ENCODE measurements around the gene IL31.

IL31 gene

DNA sequence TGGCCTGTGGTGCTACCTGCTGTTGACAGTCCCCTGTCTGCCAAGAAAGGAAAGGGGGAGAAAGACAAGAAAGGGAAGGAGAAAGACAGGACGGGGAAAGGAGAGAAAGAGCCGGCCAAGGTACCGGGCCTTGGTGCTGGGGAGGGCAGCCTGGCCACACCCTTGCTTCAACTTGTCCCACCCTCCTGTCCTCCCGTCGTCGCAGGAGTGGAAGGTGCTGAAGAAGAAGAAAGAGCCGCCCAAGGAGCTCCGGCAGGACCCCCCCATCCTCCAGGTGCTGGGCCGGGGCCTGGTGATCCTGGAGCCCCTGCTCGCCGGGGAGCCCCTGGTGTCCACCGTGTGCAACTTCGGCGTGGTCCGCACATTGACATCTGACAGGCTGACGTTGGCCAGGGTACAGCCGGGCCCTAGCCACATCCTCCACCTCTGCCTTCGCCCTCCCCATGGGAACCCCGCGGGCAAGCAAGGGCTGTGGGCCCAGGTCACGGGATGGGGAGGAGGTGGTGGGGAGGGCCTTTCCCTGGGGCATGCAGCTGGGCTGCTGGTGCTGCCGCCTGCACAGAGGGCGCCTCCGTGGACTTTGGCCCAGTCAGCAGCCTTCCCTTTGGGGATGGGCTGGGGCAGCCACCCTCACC, 26.6 kb upstream of the IL31 start:
- Histone ChIP-seq H3K4me3 (ENCODE audit: low read length) (no peak overlapping the region), H3K79me2 (ENCODE audit: low read length) (no peaks in the 10 kb centered on the region), H3F3A (ENCODE audit: insufficient read depth, low read length) (no peaks in the 10 kb centered on the region), H3K27ac (ENCODE audit: low read length) (no peak overlapping the region), H3K27me3 (replicated peaks; ENCODE audit: insufficient read depth, low read length) (no peaks in the 10 kb centered on the region), H3K9me3 (replicated peaks; ENCODE audit: insufficient read depth, low read length) (no peaks in the 10 kb centered on the region), H3K4me2 (ENCODE audit: low read depth, low read length) (no peak overlapping the region), H3K36me3 (replicated peaks; ENCODE audit: insufficient read depth, low read length) (no peaks in the 10 kb centered on the region), H4K20me1 (ENCODE audit: insufficient read depth, low read length) (no peaks in the 10 kb centered on the region), H3K4me1 (ENCODE audit: low read length) (no peaks in the 10 kb centered on the region), H2AFZ (ENCODE audit: low read length) (no peak overlapping the region), H3K9ac (ENCODE audit: low read length) (no peak overlapping the region), H3K9me2 (replicated peaks; ENCODE audit: insufficient read depth, low read length) (no peaks in the 10 kb centered on the region)
- TF ChIP-seq EZH2 (optimal IDR thresholded peaks at IDR 0.05; ENCODE audit: low read depth, low read length) (no peak), EZH2phosphoT487 (IDR thresholded peaks at IDR 0.05; ENCODE audit: low read length) (no peak)
- TF ChIP-seq, protein P1, sequence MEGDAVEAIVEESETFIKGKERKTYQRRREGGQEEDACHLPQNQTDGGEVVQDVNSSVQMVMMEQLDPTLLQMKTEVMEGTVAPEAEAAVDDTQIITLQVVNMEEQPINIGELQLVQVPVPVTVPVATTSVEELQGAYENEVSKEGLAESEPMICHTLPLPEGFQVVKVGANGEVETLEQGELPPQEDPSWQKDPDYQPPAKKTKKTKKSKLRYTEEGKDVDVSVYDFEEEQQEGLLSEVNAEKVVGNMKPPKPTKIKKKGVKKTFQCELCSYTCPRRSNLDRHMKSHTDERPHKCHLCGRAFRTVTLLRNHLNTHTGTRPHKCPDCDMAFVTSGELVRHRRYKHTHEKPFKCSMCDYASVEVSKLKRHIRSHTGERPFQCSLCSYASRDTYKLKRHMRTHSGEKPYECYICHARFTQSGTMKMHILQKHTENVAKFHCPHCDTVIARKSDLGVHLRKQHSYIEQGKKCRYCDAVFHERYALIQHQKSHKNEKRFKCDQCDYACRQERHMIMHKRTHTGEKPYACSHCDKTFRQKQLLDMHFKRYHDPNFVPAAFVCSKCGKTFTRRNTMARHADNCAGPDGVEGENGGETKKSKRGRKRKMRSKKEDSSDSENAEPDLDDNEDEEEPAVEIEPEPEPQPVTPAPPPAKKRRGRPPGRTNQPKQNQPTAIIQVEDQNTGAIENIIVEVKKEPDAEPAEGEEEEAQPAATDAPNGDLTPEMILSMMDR (IDR thresholded peaks at IDR 0.05; ENCODE audit: low read length): no peak
- DNase-seq: no peak

DNA sequence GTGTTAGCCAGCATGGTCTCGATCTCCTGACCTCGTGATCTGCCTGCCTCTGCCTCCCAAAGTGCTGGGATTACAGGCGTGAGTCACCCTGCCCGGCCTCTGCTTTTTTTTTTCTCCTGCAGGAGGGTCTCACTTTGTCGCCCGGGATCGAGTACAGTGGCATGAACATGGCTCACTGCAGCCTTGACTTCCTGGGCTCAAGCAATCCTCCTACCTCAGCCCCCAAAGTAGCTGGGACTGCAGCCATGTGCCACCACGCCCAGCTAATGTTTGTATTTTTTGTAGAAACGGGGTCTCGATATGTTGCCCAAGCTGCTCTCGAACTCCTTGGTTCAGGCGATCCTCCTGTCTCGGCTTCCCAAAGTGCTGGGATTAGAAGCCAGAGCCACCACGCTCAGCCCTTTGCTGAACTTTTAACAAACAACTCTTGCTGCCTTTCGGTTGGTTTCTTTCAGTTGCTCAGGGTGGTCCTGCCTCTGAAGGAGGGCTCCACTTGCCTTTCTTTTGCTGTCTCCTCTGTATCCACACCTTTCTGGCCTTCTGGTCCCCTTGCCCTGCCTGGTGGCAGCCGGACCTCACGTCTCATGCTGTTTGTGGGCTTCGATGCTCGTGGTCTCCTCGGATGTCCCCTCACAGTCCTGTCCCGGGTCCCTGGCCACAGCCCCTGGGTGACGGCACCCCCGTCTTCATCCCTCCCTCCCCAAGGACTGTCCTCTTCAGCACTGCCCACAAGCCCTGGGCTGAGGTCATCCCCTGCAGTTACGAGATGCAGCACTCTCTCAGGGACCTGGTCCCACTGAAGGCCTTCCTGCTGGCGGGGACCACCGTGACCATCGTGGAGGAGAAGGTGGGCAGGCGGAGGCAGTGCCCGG, 25.7 kb upstream of the IL31 start:
- DNase-seq: no peak
- TF ChIP-seq EZH2 (optimal IDR thresholded peaks at IDR 0.05; ENCODE audit: low read depth, low read length) (no peak), EZH2phosphoT487 (IDR thresholded peaks at IDR 0.05; ENCODE audit: low read length) (no peak)
- TF ChIP-seq, protein P1 (IDR thresholded peaks at IDR 0.05; ENCODE audit: low read length): no peak
- Histone ChIP-seq H4K20me1 (ENCODE audit: insufficient read depth, low read length) (no peaks in the 10 kb centered on the region), H3K4me1 (ENCODE audit: low read length) (no peaks in the 10 kb centered on the region), H3F3A (ENCODE audit: insufficient read depth, low read length) (no peaks in the 10 kb centered on the region), H3K9me2 (replicated peaks; ENCODE audit: insufficient read depth, low read length) (no peaks in the 10 kb centered on the region), H3K4me2 (ENCODE audit: low read depth, low read length) (no peak overlapping the region), H3K79me2 (ENCODE audit: low read length) (no peaks in the 10 kb centered on the region), H3K9ac (ENCODE audit: low read length) (no peak overlapping the region), H3K4me3 (ENCODE audit: low read length) (no peak overlapping the region), H3K27ac (ENCODE audit: low read length) (no peak overlapping the region), H2AFZ (ENCODE audit: low read length) (no peak overlapping the region), H3K27me3 (replicated peaks; ENCODE audit: insufficient read depth, low read length) (no peaks in the 10 kb centered on the region), H3K9me3 (replicated peaks; ENCODE audit: insufficient read depth, low read length) (no peaks in the 10 kb centered on the region), H3K36me3 (replicated peaks; ENCODE audit: insufficient read depth, low read length) (no peaks in the 10 kb centered on the region)

DNA sequence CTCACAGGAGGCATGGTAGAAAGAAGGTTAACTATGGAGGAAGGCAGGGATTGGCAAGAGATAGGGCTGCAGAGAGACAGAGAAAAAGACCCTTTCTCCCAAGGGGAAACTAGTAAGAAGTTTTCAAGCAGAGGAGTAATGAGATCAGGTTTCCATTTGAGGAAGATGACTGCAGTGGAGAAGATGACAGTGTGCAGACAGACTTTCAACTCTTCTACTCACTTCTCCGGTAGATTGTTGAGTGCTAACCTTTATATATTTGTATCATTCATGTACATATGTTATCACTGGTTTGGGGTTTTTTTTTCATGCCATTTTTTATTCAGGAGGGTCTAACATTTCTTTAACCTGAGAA, 23.6 kb upstream of the IL31 start:
- Histone ChIP-seq H3K9me2 (replicated peaks; ENCODE audit: insufficient read depth, low read length) (no peaks in the 10 kb centered on the region), H3K27me3 (replicated peaks; ENCODE audit: insufficient read depth, low read length) (no peaks in the 10 kb centered on the region), H2AFZ (ENCODE audit: low read length) (no peak overlapping the region), H4K20me1 (ENCODE audit: insufficient read depth, low read length) (no peaks in the 10 kb centered on the region), H3K79me2 (ENCODE audit: low read length) (no peaks in the 10 kb centered on the region), H3K9ac (ENCODE audit: low read length) (no peak overlapping the region), H3F3A (ENCODE audit: insufficient read depth, low read length) (no peaks in the 10 kb centered on the region), H3K4me3 (ENCODE audit: low read length) (no peak overlapping the region), H3K9me3 (replicated peaks; ENCODE audit: insufficient read depth, low read length) (no peaks in the 10 kb centered on the region), H3K36me3 (replicated peaks; ENCODE audit: insufficient read depth, low read length) (no peaks in the 10 kb centered on the region), H3K4me2 (ENCODE audit: low read depth, low read length) (no peak overlapping the region), H3K27ac (ENCODE audit: low read length) (no peak overlapping the region), H3K4me1 (ENCODE audit: low read length) (no peaks in the 10 kb centered on the region)
- TF ChIP-seq EZH2 (optimal IDR thresholded peaks at IDR 0.05; ENCODE audit: low read depth, low read length) (no peak), EZH2phosphoT487 (IDR thresholded peaks at IDR 0.05; ENCODE audit: low read length) (no peak)
- TF ChIP-seq, protein P1 (IDR thresholded peaks at IDR 0.05; ENCODE audit: low read length): no peak
- no peak for DNase-seq
